Measurements from ENCODE around the gene SRCAP.

SRCAP gene

GRCh38 chr16:30736995-30737793 is 38.2 kb downstream of the SRCAP start:
- TF ChIP-seq CTCF (IDR thresholded peaks at IDR 0.05; ENCODE audit: control extremely low read depth, extremely low read depth, low read depth, missing control alignments), result no peak
- POLR2A ChIA-PET, result interaction anchor here (2.1 kb wide), 1 partner anchor 11 kb away, joined by 7 read pairs; the partner anchor contains the start of gene PHKG2
- CTCF ChIA-PET, result interaction anchor here (1.0 to 1.3 kb wide), 2 partner anchors 19 to 20 kb away, joined by 3 to 4 read pairs; no protein-coding TSS in a partner anchor
- DNase-seq (ENCODE audit: extremely low spot score), result no peak

DNA sequence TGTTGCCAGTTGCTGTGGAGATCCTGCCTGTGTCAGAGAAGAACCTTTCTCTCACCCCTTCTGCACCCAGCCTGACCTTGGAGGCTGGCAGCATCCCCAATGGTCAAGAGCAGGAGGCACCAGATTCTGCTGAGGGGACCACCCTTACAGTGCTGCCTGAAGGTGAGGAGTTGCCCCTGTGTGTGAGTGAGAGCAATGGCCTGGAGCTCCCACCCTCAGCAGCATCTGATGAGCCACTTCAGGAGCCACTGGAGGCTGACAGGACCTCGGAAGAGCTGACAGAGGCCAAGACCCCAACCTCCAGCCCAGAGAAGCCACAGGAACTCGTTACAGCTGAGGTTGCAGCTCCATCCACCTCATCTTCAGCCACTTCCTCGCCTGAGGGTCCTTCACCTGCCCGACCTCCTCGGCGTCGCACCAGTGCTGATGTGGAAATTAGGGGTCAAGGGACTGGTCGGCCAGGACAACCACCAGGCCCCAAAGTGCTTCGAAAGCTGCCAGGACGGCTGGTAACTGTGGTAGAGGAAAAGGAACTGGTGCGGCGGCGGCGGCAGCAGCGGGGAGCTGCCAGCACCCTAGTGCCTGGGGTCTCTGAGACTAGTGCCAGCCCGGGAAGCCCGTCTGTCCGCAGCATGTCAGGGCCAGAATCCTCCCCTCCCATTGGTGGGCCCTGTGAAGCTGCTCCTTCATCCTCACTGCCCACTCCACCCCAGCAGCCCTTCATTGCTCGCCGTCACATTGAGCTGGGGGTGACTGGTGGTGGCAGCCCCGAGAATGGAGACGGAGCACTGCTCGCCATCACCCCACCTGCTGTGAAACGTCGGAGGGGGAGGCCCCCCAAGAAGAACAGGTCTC is 39.0 kb downstream of the SRCAP start:
- no peak for TF ChIP-seq CTCF (IDR thresholded peaks at IDR 0.05; ENCODE audit: control extremely low read depth, extremely low read depth, low read depth, missing control alignments)
- POLR2A ChIA-PET, result interaction anchor here (2.1 kb wide), 1 partner anchor 10 kb away, joined by 7 read pairs; the partner anchor contains the start of gene PHKG2
- no peak for DNase-seq (ENCODE audit: extremely low spot score)
- CTCF ChIA-PET, result interaction anchor here (1.0 kb wide), 1 partner anchor 20 kb away, joined by 3 read pairs; no protein-coding TSS in a partner anchor

- no peak for TF ChIP-seq CTCF (IDR thresholded peaks at IDR 0.05; ENCODE audit: control extremely low read depth, extremely low read depth, low read depth, missing control alignments)
- CTCF ChIA-PET, result interaction anchor here (1.0 kb wide), 1 partner anchor 9 kb away, joined by 3 read pairs; no protein-coding TSS in a partner anchor
- no peak for DNase-seq (ENCODE audit: extremely low spot score)
- POLR2A ChIA-PET, result no interaction called here
Measured at GRCh38 chr16:30738984-30739951, 40.3 kb downstream of the SRCAP start.

DNA sequence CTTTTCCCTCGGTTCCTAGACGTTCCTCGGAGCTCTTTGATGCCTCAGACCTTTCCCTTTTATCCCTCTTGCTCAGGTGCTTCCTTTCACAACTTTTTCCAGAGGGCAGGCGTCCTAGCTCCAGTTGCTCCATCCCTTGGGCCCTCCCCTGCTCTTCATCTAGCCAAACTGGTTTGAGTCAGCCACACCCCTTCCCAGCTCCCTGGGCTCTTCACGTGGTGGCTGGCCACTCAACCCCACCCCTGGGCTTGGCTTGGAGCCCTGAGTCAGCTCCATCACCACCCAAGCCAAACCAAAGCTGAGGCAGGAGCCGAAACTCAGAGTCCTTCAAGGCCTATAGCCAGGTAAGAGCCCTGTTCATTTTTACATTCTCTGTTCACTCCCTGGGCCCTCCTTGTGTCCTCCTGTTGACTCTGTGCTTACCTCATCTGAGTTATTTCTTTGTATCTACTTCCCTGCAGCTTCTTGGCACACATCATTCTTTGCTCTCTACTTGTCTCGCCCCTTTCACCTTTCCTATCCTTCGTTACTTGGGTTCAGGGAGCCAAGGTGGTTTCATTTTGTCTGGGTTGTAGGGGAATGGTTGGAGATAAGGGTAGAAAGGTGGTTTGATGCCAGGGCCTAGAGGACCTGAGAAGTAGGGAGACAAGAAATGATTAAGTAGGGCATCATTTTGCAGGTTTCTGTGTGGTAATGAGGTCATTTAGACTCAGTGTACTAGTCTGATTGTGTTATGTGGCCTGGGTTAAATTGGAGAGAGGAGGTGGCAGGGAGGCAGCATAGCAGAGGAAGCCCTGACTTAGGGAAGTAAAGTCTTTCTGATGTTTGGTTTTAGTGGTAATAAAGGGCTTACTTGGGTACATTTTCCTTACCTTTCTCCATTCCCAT is 41.6 kb downstream of the SRCAP start:
- CTCF ChIA-PET, result interaction anchor here (1.0 kb wide), 1 partner anchor 11 kb away, joined by 3 read pairs; no protein-coding TSS in a partner anchor
- DNase-seq (ENCODE audit: extremely low spot score), result no peak
- TF ChIP-seq CTCF (IDR thresholded peaks at IDR 0.05; ENCODE audit: control extremely low read depth, extremely low read depth, low read depth, missing control alignments), result no peak
- POLR2A ChIA-PET, result no interaction called here

DNA sequence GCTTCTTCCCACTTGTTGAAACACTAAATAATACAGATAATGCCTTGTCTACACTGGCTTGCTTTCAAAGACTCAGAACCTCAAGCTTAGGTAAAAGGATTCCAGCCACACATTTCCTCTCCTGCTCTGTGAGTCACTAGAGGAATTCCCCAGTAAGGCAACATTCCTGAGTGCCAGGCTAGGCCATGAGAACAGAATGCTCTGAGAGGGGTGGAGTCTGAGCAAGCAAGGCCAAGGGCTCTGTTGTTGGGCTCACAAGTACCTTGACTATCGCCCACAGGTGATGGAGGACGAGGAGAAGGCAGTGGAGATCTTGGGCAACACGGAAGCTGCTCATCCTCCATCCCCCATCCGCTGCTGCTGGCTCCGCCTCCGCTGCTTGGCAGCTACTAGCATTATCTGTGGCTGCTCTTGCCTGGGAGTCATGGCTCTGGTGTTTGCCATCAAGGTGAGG is 42.5 kb downstream of the SRCAP start:
- DNase-seq (ENCODE audit: extremely low spot score), result no peak
- ChIA-PET CTCF (no interaction called here), POLR2A (no interaction called here)
- no peak for TF ChIP-seq CTCF (IDR thresholded peaks at IDR 0.05; ENCODE audit: control extremely low read depth, extremely low read depth, low read depth, missing control alignments)

All from GM10248 (cell line).